CD4-positive, alpha-beta memory T cell (primary cell): ENCODE data around the gene NLRC3. TPM values are rescaled to one million over a fixed set of nuclear protein-coding genes. Genes with fewer than 3 reads are reported as not detected.

Experiments
- CTCF ChIA-PET: fragments of 350-600 bp; sonication (Branson Sonifier 250); formaldehyde crosslinking; loops from one replicate; lab custom pipeline; 2021; ENCODE audit warnings: inconsistent platforms; ENCODE audit not compliant: partially characterized antibody; lab: Charles Lee
- POLR2A ChIA-PET: fragments of 350-600 bp; sonication (Branson Sonifier 250); formaldehyde crosslinking; loops from one replicate; lab custom pipeline; 2021; ENCODE audit not compliant: partially characterized antibody; lab: Charles Lee
- DNase-seq, 5 donors: peaks; one replicate each; pipeline versions ENCODE4 v3.0.0 to v3.0.0-alpha.2; 2020 to 2022; ENCODE audit warnings: mixed read lengths in 1 of 5
- H3K27ac ChIP-seq: one replicate; pipeline ENCODE4 v1.7.0; 2013; ENCODE audit warnings: low read depth, low read length
- H3K27me3 ChIP-seq: 2 replicates; pipeline ENCODE4 v1.7.0; 2013; ENCODE audit warnings: mild to moderate bottlenecking, low read length, moderate library complexity; ENCODE audit not compliant: insufficient read depth
- H3K36me3 ChIP-seq: 2 replicates; pipeline ENCODE4 v1.7.0; 2013; ENCODE audit warnings: mild to moderate bottlenecking, low read length, moderate library complexity; ENCODE audit not compliant: insufficient read depth
- H3K4me1 ChIP-seq: 2 replicates; pipeline ENCODE4 v1.7.0; 2013; ENCODE audit warnings: mild to moderate bottlenecking, low read length, moderate library complexity; ENCODE audit not compliant: insufficient read depth
- H3K4me3 ChIP-seq, 2 donors: one replicate each; pipeline ENCODE4 v1.7.0; 2013; ENCODE audit warnings: low read length in 2 of 2, mild to moderate bottlenecking in 1 of 2
- H3K9me3 ChIP-seq, 2 donors: one replicate each; pipeline ENCODE4 v1.7.0; 2013; ENCODE audit warnings: low read length in 2 of 2, control low read depth in 1 of 2; ENCODE audit not compliant: control insufficient read depth in 1 of 2
- H3K27ac Mint-ChIP-seq, 7 donors: one replicate each; pipeline ENCODE4 v1.8.0; 2020 to 2021; ENCODE audit warnings: mixed read lengths in 7 of 7, mild to moderate bottlenecking in 6 of 7, inconsistent platforms in 3 of 7, moderate library complexity in 3 of 7
- H3K27me3 Mint-ChIP-seq, 2 donors: one replicate each; pipeline ENCODE4 v1.8.0; 2020 to 2021; ENCODE audit warnings: mixed read lengths in 2 of 2
- H3K36me3 Mint-ChIP-seq, 2 donors: one replicate each; pipeline ENCODE4 v1.8.0; 2020 to 2021; ENCODE audit warnings: mixed read lengths in 2 of 2, inconsistent platforms in 1 of 2, mild to moderate bottlenecking in 1 of 2
- H3K4me1 Mint-ChIP-seq, 4 donors: one replicate each; pipeline ENCODE4 v1.8.0; 2020 to 2021; ENCODE audit warnings: mixed read lengths in 4 of 4, mild to moderate bottlenecking in 1 of 4
- H3K4me3 Mint-ChIP-seq, 8 donors: one replicate each; pipeline ENCODE4 v1.8.0; 2020 to 2021; ENCODE audit warnings: mixed read lengths in 8 of 8, mild to moderate bottlenecking in 7 of 8, moderate library complexity in 6 of 8, inconsistent platforms in 3 of 8
- H3K9me3 Mint-ChIP-seq, 8 donors: one replicate each; pipeline ENCODE4 v1.8.0; 2020 to 2021; ENCODE audit warnings: mixed read lengths in 8 of 8, mild to moderate bottlenecking in 5 of 8, inconsistent platforms in 3 of 8, moderate library complexity in 1 of 8
- intact Hi-C: fragments of 100-400 bp; cut with micrococcal nuclease; formaldehyde crosslinking; loops from one replicate; pipeline ENCODE4 v1.15.1; 2023
- polyA plus RNA-seq, 2 donors: library from polyadenylated mRNA; unstranded; fragments of 300-500 nt; fragmentation: Illumina TruSeq; gene quantifications; one replicate each; pipeline ENCODE4 v1.2.3, GENCODE V29; 2021
- total RNA-seq, 2 experiments: library from RNA; stranded (reverse); gene quantifications; one replicate each; pipeline ENCODE4 v1.2.3, GENCODE V29; 2021

Gene NLRC3
- total and polyA plus RNA-seq, 4 experiments from 2014 or later = 13.1 to 111 (median 75.0) TPM

DNA sequence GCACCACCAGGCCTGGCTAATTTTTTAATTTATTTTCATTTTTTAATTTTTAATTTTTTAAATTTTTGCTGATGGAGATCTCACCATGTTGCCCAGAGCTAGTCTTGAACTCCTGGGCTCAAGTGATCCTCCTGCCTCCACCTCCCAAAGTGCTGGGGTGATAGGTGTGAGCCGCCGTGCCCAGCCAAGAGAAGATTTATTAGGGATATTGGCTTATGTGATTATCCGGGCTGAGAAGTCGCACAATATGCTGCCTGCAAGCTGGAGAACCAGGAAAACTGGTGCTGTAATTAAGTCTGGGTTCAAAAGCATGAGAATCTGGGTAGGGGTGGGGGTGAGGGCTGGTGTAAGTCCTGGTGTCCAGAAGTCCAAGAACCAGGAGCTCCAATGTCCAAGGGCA lies 79.4 kb downstream of the NLRC3 start:
- Histone ChIP-seq H3K27ac (no peak overlapping the region), H3K9me3 (no peaks in the 10 kb centered on the region), H3K4me1 (peaks cover 28% of the 10 kb centered on the region), H3K36me3 (no peaks in the 10 kb centered on the region), H3K27me3 (no peaks in the 10 kb centered on the region), H3K4me3 (no peak overlapping the region)
- peaks cover 18 to 34% (median 24%) of the 10 kb centered on the region in 4 donors for H3K4me1 Mint-ChIP-seq
- ChIA-PET CTCF (interaction anchor here (1.4 to 1.8 kb wide), 2 partner anchors 97 to 315 kb away, joined by 3 to 4 read pairs; partner anchors contain the start of genes ZNF174 and ZSCAN32), POLR2A (interaction anchor here (0.6 kb wide), 1 partner anchor 364 kb away, joined by 3 read pairs; no protein-coding TSS in a partner anchor)
- no peak for DNase-seq
- peak overlapping the region in 1 of 8 donors; percentile 43 for H3K4me3 Mint-ChIP-seq
- intact Hi-C loops = no loop called here
- peaks cover 0 to 8% of the 10 kb centered on the region in 2 donors for H3K36me3 Mint-ChIP-seq
- peaks cover 0 to 2% (median 0%) of the 10 kb centered on the region in 8 donors for H3K9me3 Mint-ChIP-seq
- no peaks in the 10 kb centered on the region for H3K27me3 Mint-ChIP-seq
- peak overlapping the region in 4 of 7 donors; percentile 57 to 88 (median 80) for H3K27ac Mint-ChIP-seq

DNA sequence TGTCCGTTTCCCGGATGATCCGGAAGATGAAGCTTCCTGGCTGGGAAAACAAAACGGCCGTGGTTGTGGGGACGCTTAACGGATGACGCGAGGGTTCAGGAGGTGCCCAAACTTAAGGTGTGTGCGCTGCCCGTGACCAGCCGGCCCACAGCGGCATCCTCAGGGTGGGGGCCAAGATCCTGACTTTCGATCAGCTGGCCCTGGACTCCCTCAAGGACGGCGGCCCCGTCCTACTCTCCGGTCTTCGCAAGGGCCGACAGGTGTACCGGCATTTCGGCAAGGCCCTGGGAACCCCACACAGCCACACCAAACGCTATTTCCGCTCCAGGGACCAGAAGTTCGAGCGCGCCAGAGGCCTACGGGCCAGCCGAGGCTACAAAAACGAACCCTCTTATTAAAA lies 80.8 kb downstream of the NLRC3 start:
- intact Hi-C loops = no loop called here
- no peaks in the 10 kb centered on the region for H3K36me3 ChIP-seq
- peaks cover 14% of the 10 kb centered on the region for H3K4me1 ChIP-seq
- H3K27me3 Mint-ChIP-seq = no peaks in the 10 kb centered on the region
- no peaks in the 10 kb centered on the region for H3K27me3 ChIP-seq
- no peak overlapping the region for H3K4me3 ChIP-seq
- H3K4me3 Mint-ChIP-seq = no peak overlapping the region
- peaks cover 0 to 8% of the 10 kb centered on the region in 2 donors for H3K36me3 Mint-ChIP-seq
- H3K9me3 ChIP-seq = no peaks in the 10 kb centered on the region
- CTCF ChIA-PET = no interaction called here
- POLR2A ChIA-PET = no interaction called here
- no peak overlapping the region for H3K27ac ChIP-seq
- peaks cover 0 to 2% (median 0%) of the 10 kb centered on the region in 8 donors for H3K9me3 Mint-ChIP-seq
- DNase-seq = no peak
- H3K4me1 Mint-ChIP-seq = peaks cover 13 to 23% (median 14%) of the 10 kb centered on the region in 4 donors
- H3K27ac Mint-ChIP-seq = no peak overlapping the region

DNA sequence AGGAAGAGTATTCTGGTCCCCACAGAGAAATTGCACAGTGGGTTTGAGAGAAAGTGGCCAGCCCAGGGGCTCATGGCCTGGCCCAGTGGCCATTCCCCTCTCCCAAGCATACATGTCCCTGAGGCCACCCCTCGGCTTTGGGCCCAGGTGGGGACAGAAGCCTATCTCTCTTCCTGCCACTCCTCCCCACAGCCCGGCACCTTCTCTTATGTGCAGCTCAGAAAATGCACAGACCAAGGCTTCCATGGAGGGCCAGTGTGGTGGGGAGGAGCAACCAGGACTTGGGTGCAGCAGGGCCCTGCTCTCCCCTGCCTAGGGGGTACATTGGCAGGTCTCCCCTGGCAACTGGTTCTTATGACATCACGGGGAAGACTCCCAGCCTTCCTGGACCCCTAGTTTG lies 82.0 kb downstream of the NLRC3 start, which contains the start of gene C16orf90:
Gene C16orf90 (minus strand): TSS at position 314 of the 400 bp plus-strand sequence. CDS start 68 bp downstream, at position 246.
- no peaks in the 10 kb centered on the region for H3K36me3 ChIP-seq
- no peak within 1 kb of the TSS for H3K4me3 ChIP-seq
- no peak within 1 kb of the TSS for H3K27ac ChIP-seq
- H3K9me3 ChIP-seq = no peaks in the 10 kb centered on the region
- no peaks in the 10 kb centered on the region for H3K9me3 Mint-ChIP-seq
- ChIA-PET CTCF (no interaction called here), POLR2A (no interaction called here)
- peaks cover 0 to 2% of the 10 kb centered on the region in 2 donors for H3K36me3 Mint-ChIP-seq
- no peaks in the 10 kb centered on the region for H3K27me3 Mint-ChIP-seq
- H3K4me3 Mint-ChIP-seq = no peak within 1 kb of the TSS
- no peak for DNase-seq
- H3K27ac Mint-ChIP-seq = no peak within 1 kb of the TSS
- intact Hi-C loops = no loop called here
- H3K27me3 ChIP-seq = no peaks in the 10 kb centered on the region
- H3K4me1 ChIP-seq = peaks cover 7% of the 10 kb centered on the region
- H3K4me1 Mint-ChIP-seq = peaks cover 5 to 15% (median 7%) of the 10 kb centered on the region in 4 donors

DNA sequence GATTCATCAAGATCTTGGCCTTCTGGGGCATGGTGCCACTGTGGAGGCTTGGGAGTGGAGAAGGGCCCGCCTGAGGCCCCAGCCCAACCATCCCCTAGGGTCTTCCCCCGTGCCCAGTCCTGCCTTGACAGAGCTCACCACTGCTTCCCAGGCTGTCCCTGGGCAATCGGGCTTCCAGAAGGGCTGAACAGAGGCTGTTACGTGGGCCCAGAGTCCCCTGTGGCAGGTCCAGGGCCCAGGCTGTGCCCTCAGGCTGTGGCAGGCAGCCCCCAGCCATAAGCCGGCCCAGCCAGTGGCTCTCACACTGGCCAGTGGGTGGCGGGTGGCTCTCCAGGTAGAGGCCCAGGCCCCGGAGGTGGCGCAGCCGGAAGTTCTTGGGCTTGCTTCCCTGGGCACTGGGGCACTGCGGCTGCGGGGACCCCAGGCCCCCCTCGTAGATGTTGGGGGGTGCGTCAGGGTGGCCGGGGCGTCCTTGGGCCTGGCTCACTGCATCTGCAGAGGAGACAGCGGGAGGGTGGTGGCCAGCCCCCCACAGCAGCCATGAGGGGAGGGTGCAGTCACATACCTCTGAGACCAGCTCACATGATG lies 82.7 kb downstream of the NLRC3 start:
- DNase-seq = no peak
- intact Hi-C loops = no loop called here
- H3K27me3 ChIP-seq = no peaks in the 10 kb centered on the region
- no peak overlapping the region for H3K27ac Mint-ChIP-seq
- H3K36me3 ChIP-seq = no peaks in the 10 kb centered on the region
- no peaks in the 10 kb centered on the region for H3K36me3 Mint-ChIP-seq
- no peak overlapping the region for H3K4me3 ChIP-seq
- H3K27me3 Mint-ChIP-seq = no peaks in the 10 kb centered on the region
- ChIA-PET CTCF (no interaction called here), POLR2A (no interaction called here)
- H3K9me3 ChIP-seq = no peaks in the 10 kb centered on the region
- peaks cover under 1% of the 10 kb centered on the region for H3K4me1 ChIP-seq
- no peaks in the 10 kb centered on the region for H3K9me3 Mint-ChIP-seq
- peaks cover 5 to 8% (median 5%) of the 10 kb centered on the region in 4 donors for H3K4me1 Mint-ChIP-seq
- no peak overlapping the region for H3K4me3 Mint-ChIP-seq
- no peak overlapping the region for H3K27ac ChIP-seq

DNA sequence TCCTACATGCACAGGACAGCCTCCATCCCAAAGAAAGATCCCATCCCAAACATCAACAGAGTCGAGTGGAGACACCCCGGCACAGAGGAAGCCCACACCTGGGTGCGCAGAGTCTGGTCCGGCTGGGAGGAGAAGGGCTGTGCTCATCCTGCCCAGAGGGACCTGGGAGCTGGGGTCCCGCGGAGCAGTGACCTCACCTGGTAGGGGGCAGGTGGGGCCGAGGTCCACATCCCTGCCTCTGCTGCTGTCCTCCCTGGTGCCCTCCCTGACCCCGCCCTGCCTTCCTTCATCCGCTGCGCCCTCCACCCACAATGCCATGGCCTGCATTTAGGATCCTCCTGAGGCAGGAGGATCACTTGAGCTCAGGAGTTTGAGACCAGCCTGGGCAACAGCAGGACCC lies 84.8 kb downstream of the NLRC3 start:
- intact Hi-C loops = no loop called here
- Histone ChIP-seq H3K4me3 (no peak overlapping the region), H3K4me1 (no peaks in the 10 kb centered on the region), H3K27me3 (no peaks in the 10 kb centered on the region), H3K27ac (no peak overlapping the region), H3K36me3 (no peaks in the 10 kb centered on the region), H3K9me3 (no peaks in the 10 kb centered on the region)
- Mint-ChIP-seq H3K36me3 (peaks cover 3% of the 10 kb centered on the region in 2 donors), H3K4me3 (no peak overlapping the region), H3K4me1 (peaks cover 0 to 6% (median 3%) of the 10 kb centered on the region in 4 donors), H3K27ac (no peak overlapping the region), H3K9me3 (no peaks in the 10 kb centered on the region), H3K27me3 (no peaks in the 10 kb centered on the region)
- POLR2A ChIA-PET = interaction anchor here (0.6 kb wide), 1 partner anchor 29 kb away, joined by 3 read pairs; no protein-coding TSS in a partner anchor
- CTCF ChIA-PET = no interaction called here
- DNase-seq = no peak

DNA sequence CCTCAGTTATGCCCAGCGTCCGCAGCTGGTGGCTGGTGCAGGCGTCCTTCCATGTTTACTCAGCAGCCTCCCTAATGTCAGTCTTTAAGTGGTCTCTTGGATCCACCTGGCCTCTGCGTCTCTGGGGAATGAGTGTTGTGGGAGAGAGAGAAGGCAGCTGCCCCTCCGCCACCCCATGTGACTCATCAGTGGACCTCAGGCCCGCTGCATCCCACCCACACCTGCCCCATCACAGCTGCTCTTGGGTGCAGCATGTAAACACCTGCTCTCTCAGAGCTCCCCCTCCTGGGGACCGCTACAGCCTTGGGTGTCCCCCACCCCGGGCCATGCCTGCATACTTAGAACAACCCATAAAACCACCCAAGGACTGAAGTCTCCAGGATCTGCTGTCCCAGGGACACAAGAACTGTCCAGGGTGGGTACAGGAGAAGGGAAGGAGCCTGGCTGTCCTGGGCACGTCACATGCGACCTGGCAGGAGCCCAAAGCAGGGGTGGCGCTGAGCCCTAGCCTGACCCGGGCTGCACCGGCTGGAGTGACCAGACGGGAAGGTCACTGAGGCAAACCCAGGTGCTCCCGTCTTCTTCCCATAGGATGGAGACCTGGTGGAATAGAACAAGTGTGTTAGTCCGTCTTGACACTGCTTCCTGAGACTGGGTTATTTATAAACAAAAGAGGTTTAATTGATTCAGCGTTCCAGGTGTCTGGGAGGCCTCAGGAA lies 86.1 kb downstream of the NLRC3 start:
- ChIA-PET CTCF (interaction anchor here (1.2 to 1.3 kb wide), 2 partner anchors 8 to 10 kb away, joined by 3 to 4 read pairs; no protein-coding TSS in a partner anchor), POLR2A (interaction anchor here (0.5 to 1.5 kb wide), 5 partner anchors 12 to 34 kb away, joined by 3 to 7 read pairs (median 3); no protein-coding TSS in a partner anchor)
- Histone ChIP-seq H3K27me3 (no peaks in the 10 kb centered on the region), H3K9me3 (no peaks in the 10 kb centered on the region), H3K36me3 (no peaks in the 10 kb centered on the region), H3K27ac (no peak overlapping the region), H3K4me3 (no peak overlapping the region), H3K4me1 (no peaks in the 10 kb centered on the region)
- no peak overlapping the region for H3K4me3 Mint-ChIP-seq
- peaks cover 0 to 6% (median 3%) of the 10 kb centered on the region in 4 donors for H3K4me1 Mint-ChIP-seq
- DNase-seq = no peak
- H3K9me3 Mint-ChIP-seq = no peaks in the 10 kb centered on the region
- H3K27me3 Mint-ChIP-seq = no peaks in the 10 kb centered on the region
- peak overlapping the region in 4 of 7 donors; percentile 53 to 88 (median 80) for H3K27ac Mint-ChIP-seq
- intact Hi-C loops = no loop called here
- peaks cover 3 to 10% of the 10 kb centered on the region in 2 donors for H3K36me3 Mint-ChIP-seq
